HAP-1 (cell line): ENCODE results near the gene ATP6V0B.

Source experiments
- DNase-seq, 2 experiments: peaks; one replicate each; pipeline ENCODE4 v3.0.0-alpha.2; 2016 to 2020; ENCODE audit warnings: low spot score in 2 of 2
- H3K27me3 ChIP-seq: fragments of 250-450 bp; sonication (Bioruptor Pico); 2 replicates; pipeline ENCODE4 v1.5.1; 2020; ENCODE audit warnings: low read depth, mild to moderate bottlenecking, moderate library complexity
- H3K36me3 ChIP-seq: fragments of 250-450 bp; sonication (Bioruptor Pico); replicated peaks from 2 replicates; pipeline ENCODE4 v1.5.1; 2020; ENCODE audit warnings: mild to moderate bottlenecking
- H3K4me1 ChIP-seq: fragments of 250-450 bp; sonication (Bioruptor Pico); 2 replicates; pipeline ENCODE4 v1.5.1; 2020; ENCODE audit warnings: mild to moderate bottlenecking
- H3K4me3 ChIP-seq: fragments of 250-450 bp; sonication (Bioruptor Pico); 2 replicates; pipeline ENCODE4 v1.5.1; 2020; ENCODE audit warnings: mild to moderate bottlenecking, moderate library complexity
- H3K9me3 ChIP-seq: fragments of 250-450 bp; sonication (Bioruptor Pico); 2 replicates; pipeline ENCODE4 v1.5.1; 2020; ENCODE audit warnings: mild to moderate bottlenecking, moderate library complexity
- in situ Hi-C: fragments of 300-500 bp; cut with MboI; formaldehyde crosslinking; loops from 3 replicates; pipeline ENCODE4 v1.14.3; 2020; ENCODE audit warnings: low sequenced_read_pairs, inconsistent platforms, mixed read lengths

The ATP6V0B gene

GRCh38 chr1:43997295-43997999 lies 22.7 kb downstream of the ATP6V0B start:
- no peaks in the 10 kb centered on the region for H3K9me3 ChIP-seq
- no peak overlapping the region for H3K4me3 ChIP-seq
- peaks cover 5% of the 10 kb centered on the region; the same call in 1 of the 2 replicates for H3K36me3 ChIP-seq
- in situ Hi-C loops, result no loop called here
- H3K4me1 ChIP-seq, result peaks cover 3% of the 10 kb centered on the region; the same call in 1 of the 2 replicates
- DNase-seq, result no peak
- no peaks in the 10 kb centered on the region for H3K27me3 ChIP-seq

DNA sequence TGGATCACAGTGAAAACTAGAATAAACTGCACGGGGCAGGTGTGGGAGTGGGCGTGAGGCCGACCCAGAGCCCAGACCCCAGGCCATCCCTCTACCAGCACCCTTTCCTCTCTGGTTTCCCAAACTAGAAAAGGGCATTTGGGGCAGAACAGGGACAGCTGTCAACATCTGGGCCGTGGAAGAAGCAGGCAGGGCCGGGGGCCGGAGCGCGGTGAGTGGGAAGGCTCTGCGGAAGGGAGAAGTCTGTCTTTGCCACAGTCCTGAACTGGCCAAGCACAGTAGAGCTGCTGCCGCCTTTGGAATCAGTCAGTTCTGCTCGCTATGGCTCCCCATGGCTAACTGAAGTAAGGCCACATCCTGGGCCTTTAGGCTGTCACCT lies 23.2 kb downstream of the ATP6V0B start:
- DNase-seq, result no peak
- peaks cover 5% of the 10 kb centered on the region; the same call in 1 of the 2 replicates for H3K36me3 ChIP-seq
- no peak overlapping the region for H3K4me3 ChIP-seq
- H3K4me1 ChIP-seq, result peaks cover 3% of the 10 kb centered on the region; the same call in 1 of the 2 replicates
- H3K27me3 ChIP-seq, result no peaks in the 10 kb centered on the region
- no peaks in the 10 kb centered on the region for H3K9me3 ChIP-seq
- in situ Hi-C loops, result no loop called here

GRCh38 chr1:43999455-43999854 lies 24.7 kb downstream of the ATP6V0B start:
- in situ Hi-C loops, result no loop called here
- DNase-seq, result no peak
- H3K36me3 ChIP-seq, result peaks cover 5% of the 10 kb centered on the region; the same call in 1 of the 2 replicates
- peaks cover 3% of the 10 kb centered on the region; the same call in 1 of the 2 replicates for H3K4me1 ChIP-seq
- H3K9me3 ChIP-seq, result no peaks in the 10 kb centered on the region
- H3K27me3 ChIP-seq, result no peaks in the 10 kb centered on the region
- no peak overlapping the region for H3K4me3 ChIP-seq

- peaks cover 6% of the 10 kb centered on the region for H3K36me3 ChIP-seq
- DNase-seq, result no peak
- H3K4me1 ChIP-seq, result peaks cover 3% of the 10 kb centered on the region; the same call in 1 of the 2 replicates
- H3K27me3 ChIP-seq, result no peaks in the 10 kb centered on the region
- in situ Hi-C loops, result no loop called here
- H3K9me3 ChIP-seq, result no peaks in the 10 kb centered on the region
- no peak overlapping the region for H3K4me3 ChIP-seq
Measured at GRCh38 chr1:44000122-44000665, 25.4 kb downstream of the ATP6V0B start.

- H3K4me1 ChIP-seq, result no peaks in the 10 kb centered on the region
- no peak overlapping the region for H3K4me3 ChIP-seq
- peaks cover 9% of the 10 kb centered on the region for H3K36me3 ChIP-seq
- no peaks in the 10 kb centered on the region for H3K27me3 ChIP-seq
- no peak for DNase-seq
- no peaks in the 10 kb centered on the region for H3K9me3 ChIP-seq
- in situ Hi-C loops, result no loop called here
Measured at GRCh38 chr1:44002165-44002564, 27.4 kb downstream of the ATP6V0B start.

DNA sequence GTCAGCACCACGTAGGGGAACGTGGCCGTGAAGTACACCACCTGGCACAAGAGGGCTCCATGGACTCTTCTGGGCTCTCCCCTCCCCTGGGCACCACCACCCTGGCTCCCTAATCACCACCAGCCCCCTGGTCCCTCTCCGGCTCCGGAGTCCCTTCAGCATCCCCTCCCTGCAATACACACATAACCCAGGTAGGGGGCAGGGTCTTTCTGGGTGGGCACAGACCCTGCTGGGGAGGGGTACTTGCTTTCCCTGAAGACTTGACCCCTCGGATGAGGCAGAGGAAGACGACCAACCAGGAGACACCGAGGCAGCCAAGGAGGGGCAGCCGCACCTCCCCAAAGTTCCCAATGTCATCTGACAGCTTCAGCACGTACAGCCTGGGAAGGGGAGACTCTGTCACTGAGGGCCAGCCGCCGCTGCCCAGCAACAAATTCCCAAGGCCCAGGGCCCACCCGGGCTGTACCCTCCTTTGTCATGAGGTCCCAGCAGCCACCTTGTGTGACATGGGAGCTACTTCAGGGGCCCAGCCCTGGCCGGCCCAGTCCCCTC lies 27.9 kb downstream of the ATP6V0B start:
- in situ Hi-C loops, result no loop called here
- DNase-seq, result no peak
- Histone ChIP-seq H3K36me3 (peaks cover 9% of the 10 kb centered on the region), H3K4me1 (no peaks in the 10 kb centered on the region), H3K4me3 (no peak overlapping the region), H3K9me3 (no peaks in the 10 kb centered on the region), H3K27me3 (no peaks in the 10 kb centered on the region)

- H3K4me1 ChIP-seq, result no peaks in the 10 kb centered on the region
- no peaks in the 10 kb centered on the region for H3K27me3 ChIP-seq
- no peaks in the 10 kb centered on the region for H3K9me3 ChIP-seq
- DNase-seq, result no peak
- peaks cover 4% of the 10 kb centered on the region for H3K36me3 ChIP-seq
- in situ Hi-C loops, result no loop called here
- no peak overlapping the region for H3K4me3 ChIP-seq
Measured at GRCh38 chr1:44008259-44008658, 33.5 kb downstream of the ATP6V0B start.

DNA sequence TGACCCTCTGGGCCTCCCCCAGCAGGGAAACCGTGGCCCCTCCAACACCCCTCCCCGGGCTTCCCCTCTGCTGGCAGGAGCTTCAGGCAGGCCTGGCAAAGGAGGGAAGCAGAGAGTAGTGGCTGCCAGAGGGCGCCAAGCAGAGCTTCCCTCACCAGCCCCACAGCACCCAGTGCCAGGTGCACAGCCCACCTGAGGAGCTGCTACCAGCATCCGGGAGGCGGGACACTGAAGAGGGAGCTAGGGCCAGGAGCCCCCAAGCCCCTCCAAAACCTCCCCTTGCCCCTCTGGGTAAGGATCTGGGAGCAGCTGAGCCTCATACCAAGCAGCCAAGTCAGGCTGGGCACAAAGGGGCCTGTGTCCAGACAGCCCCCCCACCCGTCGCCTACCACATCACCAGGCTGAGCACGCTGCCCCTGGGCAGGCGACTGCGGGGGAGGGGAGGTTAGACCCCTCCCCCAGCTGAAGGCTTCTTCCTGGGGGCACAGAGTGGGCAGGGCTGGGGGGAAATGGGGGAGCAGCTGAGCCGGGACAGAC lies 36.2 kb downstream of the ATP6V0B start:
- H3K4me3 ChIP-seq, result no peak overlapping the region

DNA sequence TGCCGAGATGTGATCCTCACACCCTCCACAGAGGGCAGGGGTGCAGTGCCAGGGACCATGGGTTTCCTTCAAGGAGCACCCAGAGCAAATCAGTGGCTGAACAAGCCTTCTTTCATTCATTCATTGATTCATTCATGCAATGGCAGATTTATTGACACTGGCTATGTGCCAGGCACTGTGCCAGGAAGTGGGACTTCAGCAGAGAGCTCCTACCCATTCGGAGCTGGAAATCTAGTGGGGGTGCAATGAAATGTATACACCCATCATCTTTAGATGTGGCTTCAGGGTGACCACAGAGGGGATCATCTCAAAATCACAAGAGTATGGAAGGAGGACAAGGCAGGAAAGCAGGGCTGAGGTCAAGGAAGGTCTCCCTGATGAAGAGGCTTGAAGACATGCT lies 37.6 kb downstream of the ATP6V0B start:
- H3K4me1 ChIP-seq, result no peaks in the 10 kb centered on the region
- no peaks in the 10 kb centered on the region for H3K27me3 ChIP-seq
- no peaks in the 10 kb centered on the region for H3K36me3 ChIP-seq
- H3K9me3 ChIP-seq, result no peaks in the 10 kb centered on the region
- in situ Hi-C loops, result no loop called here
- no peak overlapping the region for H3K4me3 ChIP-seq
- DNase-seq, result no peak

More for the DNA sequence above, 36.2 kb downstream of the ATP6V0B start:
- H3K27me3 ChIP-seq, result no peaks in the 10 kb centered on the region
- no peaks in the 10 kb centered on the region for H3K9me3 ChIP-seq
- no peak for DNase-seq
- H3K36me3 ChIP-seq, result no peaks in the 10 kb centered on the region; the same call in 1 of the 2 replicates
- H3K4me1 ChIP-seq, result no peaks in the 10 kb centered on the region
- in situ Hi-C loops, result no loop called here

DNA sequence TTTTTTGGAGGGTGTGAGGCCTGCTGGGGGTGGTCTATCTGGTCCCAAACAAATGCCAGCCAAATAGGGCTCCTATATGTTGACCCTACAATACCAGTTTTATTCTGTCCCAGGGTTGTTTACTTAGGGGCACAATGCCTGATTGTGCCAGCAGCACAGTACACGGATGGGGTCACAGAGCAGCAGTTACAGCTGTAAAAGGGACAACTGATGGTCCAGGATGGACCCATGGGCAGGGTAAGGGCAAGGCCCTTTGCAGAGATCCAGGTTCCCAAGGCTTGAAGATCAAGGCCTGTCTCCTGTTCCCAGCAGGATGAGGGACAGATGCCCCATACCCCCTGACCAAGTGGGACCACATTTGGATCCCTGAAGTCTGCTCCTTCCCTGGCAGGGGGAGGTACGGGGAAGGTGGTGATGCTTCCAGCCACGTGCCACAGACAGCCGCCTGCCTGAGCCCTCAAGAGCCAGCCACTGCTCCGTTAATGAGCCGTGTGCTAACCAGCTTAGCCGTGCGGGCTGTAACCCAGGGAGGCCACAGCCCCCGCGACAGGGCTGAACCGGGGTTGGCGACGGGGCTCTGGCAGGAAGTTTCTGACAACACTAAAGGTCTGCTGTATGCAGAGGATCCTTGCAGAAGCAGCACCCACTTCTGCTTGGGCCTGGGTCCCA lies 38.3 kb downstream of the ATP6V0B start:
- Histone ChIP-seq H3K36me3 (0 out of 2 replicates have a peak, but pooled peaks cover 3% of the 10 kb centered on the region), H3K9me3 (no peaks in the 10 kb centered on the region), H3K27me3 (no peaks in the 10 kb centered on the region), H3K4me1 (no peaks in the 10 kb centered on the region), H3K4me3 (no peak overlapping the region)
- in situ Hi-C loops, result no loop called here
- no peak for DNase-seq

- in situ Hi-C loops, result no loop called here
- no peaks in the 10 kb centered on the region for H3K27me3 ChIP-seq
- DNase-seq, result no peak
- H3K9me3 ChIP-seq, result no peaks in the 10 kb centered on the region
- H3K4me3 ChIP-seq, result no peak overlapping the region
- H3K36me3 ChIP-seq, result 0 out of 2 replicates have a peak, but pooled peaks cover 3% of the 10 kb centered on the region
- no peaks in the 10 kb centered on the region for H3K4me1 ChIP-seq
Measured at GRCh38 chr1:44013949-44014348, 39.2 kb downstream of the ATP6V0B start.

- H3K27me3 ChIP-seq, result no peaks in the 10 kb centered on the region
- H3K9me3 ChIP-seq, result no peaks in the 10 kb centered on the region
- in situ Hi-C loops, result no loop called here
- 0 out of 2 replicates have a peak, but pooled peaks cover 3% of the 10 kb centered on the region for H3K36me3 ChIP-seq
- H3K4me1 ChIP-seq, result no peaks in the 10 kb centered on the region
- DNase-seq, result no peak
- no peak overlapping the region for H3K4me3 ChIP-seq
Measured at GRCh38 chr1:44014365-44015104, 39.8 kb downstream of the ATP6V0B start.

- no peaks in the 10 kb centered on the region for H3K9me3 ChIP-seq
- in situ Hi-C loops, result no loop called here
- no peaks in the 10 kb centered on the region for H3K4me1 ChIP-seq
- H3K36me3 ChIP-seq, result 0 out of 2 replicates have a peak, but pooled peaks cover 3% of the 10 kb centered on the region
- H3K27me3 ChIP-seq, result no peaks in the 10 kb centered on the region
- DNase-seq, result no peak
- H3K4me3 ChIP-seq, result no peak overlapping the region
Measured at GRCh38 chr1:44015206-44015605, 40.4 kb downstream of the ATP6V0B start.
